Panc1 (cell line): ENCODE data around the gene CDH13. TPM values are rescaled to one million over a fixed set of nuclear protein-coding genes. Genes with fewer than 3 reads are reported as not detected.

Source experiments
- ATAC-seq: fragments of 200-7000 bp; cut with Tn5 transposase; 2 replicates; pipeline ENCODE4 v1.9.1; 2020; ENCODE audit warnings: mild to moderate bottlenecking, moderate library complexity
- BruUV-seq: library from RNA; stranded (reverse); fragments of 400-500 nt; replicated peaks from 2 replicates; lab custom pipeline; 2021; lab: Mats Ljungman, UMichigan
- CTCF ChIA-PET: fragments of 300-600 bp; sonication (Branson Sonifier 250); formaldehyde crosslinking; loops from one replicate; lab custom pipeline; 2022; ENCODE audit warnings: antibody characterized with exemption; lab: Charles Lee
- POLR2A ChIA-PET: fragments of 300-600 bp; sonication (Branson Sonifier 250); formaldehyde crosslinking; loops from one replicate; lab custom pipeline; 2022; ENCODE audit warnings: antibody characterized with exemption; lab: Charles Lee
- DNase-seq: peaks from one replicate; pipeline ENCODE4 v3.0.0-alpha.2; 2010; ENCODE audit warnings: low read depth, low spot score
- H3K27ac ChIP-seq: 2 replicates; pipeline ENCODE4 v1.5.1; 2011; ENCODE audit warnings: mild to moderate bottlenecking, low read length, inconsistent platforms
- H3K27me3 ChIP-seq: fragments of 200-500 bp; sonication (Bioruptor generic); 2 replicates; pipeline ENCODE4 v1.6.0; 2014; ENCODE audit warnings: low read length, inconsistent platforms; ENCODE audit not compliant: control insufficient read depth, insufficient read depth
- H3K36me3 ChIP-seq: fragments of 200-500 bp; sonication (Bioruptor generic); 2 replicates; pipeline ENCODE4 v1.5.1; 2014; ENCODE audit warnings: inconsistent platforms, mild to moderate bottlenecking, low read length, moderate library complexity; ENCODE audit not compliant: control insufficient read depth, insufficient read depth
- H3K4me1 ChIP-seq: 2 replicates; pipeline ENCODE4 v1.5.1; 2011; ENCODE audit warnings: inconsistent platforms, mild to moderate bottlenecking, low read length, moderate library complexity; ENCODE audit not compliant: control insufficient read depth, insufficient read depth
- H3K4me3 ChIP-seq, 2 experiments: 2 replicates each; pipeline ENCODE4 v1.5.1; 2011 to 2012; ENCODE audit warnings: low read depth in 2 of 2, low read length in 2 of 2, mild to moderate bottlenecking in 2 of 2, inconsistent platforms in 1 of 2, moderate library complexity in 1 of 2
- H3K9me3 ChIP-seq: fragments of 200-500 bp; sonication (Bioruptor generic); 2 replicates; pipeline ENCODE4 v1.5.1; 2014; ENCODE audit warnings: low read depth, mild to moderate bottlenecking, inconsistent platforms, low read length, moderate library complexity; ENCODE audit not compliant: control insufficient read depth, insufficient read depth
- POLR2AphosphoS5 ChIP-seq: IDR thresholded peaks from 2 replicates; pipeline ENCODE4 v1.6.1; 2012; ENCODE audit warnings: mild to moderate bottlenecking, low read depth, low read length, moderate library complexity
- SIN3A ChIP-seq: IDR thresholded peaks from 2 replicates; pipeline ENCODE4 v1.6.1; 2012; ENCODE audit warnings: low read depth, mild to moderate bottlenecking, low read length, moderate library complexity, borderline replicate concordance; ENCODE audit not compliant: insufficient read depth
- TCF7L2 ChIP-seq: IDR thresholded peaks from 2 replicates; pipeline ENCODE4 v1.6.1; 2011; ENCODE audit warnings: mild to moderate bottlenecking, low read depth, low read length, inconsistent platforms
- in situ Hi-C: cut with HindIII; loops from 2 replicates; pipeline ENCODE4 v1.10.0; 2016; ENCODE audit warnings: low sequenced_read_pairs, low pct_unique_long_range_greater_than_20kb
- intact Hi-C: fragments of 100-400 bp; cut with micrococcal nuclease; formaldehyde crosslinking; loops from one replicate; pipeline ENCODE4 v1.10.0; 2022; ENCODE audit not compliant: unreplicated experiment
- total RNA-seq: library from RNA; stranded (reverse); gene quantifications from one replicate; pipeline ENCODE4 v1.2.1, GENCODE V29; 2021; ENCODE audit not compliant: unreplicated experiment
- TF ChIP-seq, protein P1 (sequence below): fragments of 450-650 bp; IDR thresholded peaks from 2 replicates; pipeline ENCODE4 v1.5.1; 2017; ENCODE audit warnings: mild to moderate bottlenecking
- TF ChIP-seq, protein P2 (sequence below), 2 experiments: IDR thresholded peaks; 2 replicates each; pipeline ENCODE4 v1.6.1; 2011 to 2012; ENCODE audit warnings: low read depth in 2 of 2, control low read depth in 1 of 2, low read length in 1 of 2, mild to moderate bottlenecking in 1 of 2, moderate library complexity in 1 of 2; ENCODE audit not compliant: insufficient read depth in 1 of 2

CDH13 gene
- total RNA-seq, 1 experiment from 2014 or later: not detected

DNA sequence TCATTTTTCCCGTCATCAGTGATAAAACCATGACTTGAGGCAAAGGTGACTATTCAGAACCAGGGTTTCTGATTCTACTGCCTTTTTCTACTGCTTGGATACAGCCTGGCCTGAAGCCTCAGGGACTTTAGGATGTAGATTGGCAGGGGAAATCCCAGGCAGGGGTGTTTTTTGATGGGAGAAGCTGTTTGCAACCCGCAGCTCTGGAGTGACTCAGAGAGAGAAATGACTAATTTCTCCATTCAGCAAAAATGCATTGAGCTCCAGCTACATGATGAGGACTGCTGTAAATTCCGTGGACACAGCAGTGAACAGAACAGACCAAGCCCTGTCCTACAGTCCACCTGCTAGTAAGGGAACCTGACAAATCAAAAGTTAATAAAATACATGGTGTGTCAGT lies 560.6 kb downstream of the CDH13 start:
- intact Hi-C loops: no loop called here
- no peak for DNase-seq
- H3K27me3 ChIP-seq: no peaks in the 10 kb centered on the region
- in situ Hi-C loops: no loop called here
- CTCF ChIA-PET: no interaction called here
- no peaks in the 10 kb centered on the region for H3K4me1 ChIP-seq
- no peaks in the 10 kb centered on the region for H3K36me3 ChIP-seq
- ATAC-seq: no peak
- POLR2A ChIA-PET: no interaction called here
- no peak overlapping the region for H3K27ac ChIP-seq
- no peak overlapping the region for H3K4me3 ChIP-seq
- no peaks in the 10 kb centered on the region for H3K9me3 ChIP-seq
- TF ChIP-seq, protein P1, sequence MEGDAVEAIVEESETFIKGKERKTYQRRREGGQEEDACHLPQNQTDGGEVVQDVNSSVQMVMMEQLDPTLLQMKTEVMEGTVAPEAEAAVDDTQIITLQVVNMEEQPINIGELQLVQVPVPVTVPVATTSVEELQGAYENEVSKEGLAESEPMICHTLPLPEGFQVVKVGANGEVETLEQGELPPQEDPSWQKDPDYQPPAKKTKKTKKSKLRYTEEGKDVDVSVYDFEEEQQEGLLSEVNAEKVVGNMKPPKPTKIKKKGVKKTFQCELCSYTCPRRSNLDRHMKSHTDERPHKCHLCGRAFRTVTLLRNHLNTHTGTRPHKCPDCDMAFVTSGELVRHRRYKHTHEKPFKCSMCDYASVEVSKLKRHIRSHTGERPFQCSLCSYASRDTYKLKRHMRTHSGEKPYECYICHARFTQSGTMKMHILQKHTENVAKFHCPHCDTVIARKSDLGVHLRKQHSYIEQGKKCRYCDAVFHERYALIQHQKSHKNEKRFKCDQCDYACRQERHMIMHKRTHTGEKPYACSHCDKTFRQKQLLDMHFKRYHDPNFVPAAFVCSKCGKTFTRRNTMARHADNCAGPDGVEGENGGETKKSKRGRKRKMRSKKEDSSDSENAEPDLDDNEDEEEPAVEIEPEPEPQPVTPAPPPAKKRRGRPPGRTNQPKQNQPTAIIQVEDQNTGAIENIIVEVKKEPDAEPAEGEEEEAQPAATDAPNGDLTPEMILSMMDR: no peak
- no peak for TF ChIP-seq SIN3A
- no TSS peak for BruUV-seq

DNA sequence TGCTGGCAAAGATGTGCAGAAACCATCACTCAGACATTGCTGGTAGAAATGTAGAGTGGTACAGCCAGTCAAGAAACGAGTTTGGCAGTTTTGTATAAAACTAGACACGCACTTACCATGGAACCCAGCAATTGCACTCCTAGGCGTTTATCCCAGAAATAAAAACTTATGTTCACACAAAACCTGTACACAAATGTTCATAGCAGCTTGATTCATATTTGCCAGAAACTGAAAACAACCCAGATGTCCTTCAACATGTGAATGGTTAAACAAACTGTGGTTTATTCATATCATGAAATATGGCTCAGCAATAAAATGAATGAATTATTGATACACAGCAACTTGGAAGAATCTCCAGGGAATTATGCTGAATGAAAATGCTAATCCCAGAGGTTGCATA lies 570.0 kb downstream of the CDH13 start:
- Histone ChIP-seq H3K27ac (no peak overlapping the region), H3K4me3 (no peak overlapping the region), H3K4me1 (no peaks in the 10 kb centered on the region), H3K9me3 (no peaks in the 10 kb centered on the region), H3K36me3 (no peaks in the 10 kb centered on the region), H3K27me3 (no peaks in the 10 kb centered on the region)
- TF ChIP-seq TCF7L2 (no peak), POLR2AphosphoS5 (no peak), SIN3A (no peak)
- TF ChIP-seq, protein P2, sequence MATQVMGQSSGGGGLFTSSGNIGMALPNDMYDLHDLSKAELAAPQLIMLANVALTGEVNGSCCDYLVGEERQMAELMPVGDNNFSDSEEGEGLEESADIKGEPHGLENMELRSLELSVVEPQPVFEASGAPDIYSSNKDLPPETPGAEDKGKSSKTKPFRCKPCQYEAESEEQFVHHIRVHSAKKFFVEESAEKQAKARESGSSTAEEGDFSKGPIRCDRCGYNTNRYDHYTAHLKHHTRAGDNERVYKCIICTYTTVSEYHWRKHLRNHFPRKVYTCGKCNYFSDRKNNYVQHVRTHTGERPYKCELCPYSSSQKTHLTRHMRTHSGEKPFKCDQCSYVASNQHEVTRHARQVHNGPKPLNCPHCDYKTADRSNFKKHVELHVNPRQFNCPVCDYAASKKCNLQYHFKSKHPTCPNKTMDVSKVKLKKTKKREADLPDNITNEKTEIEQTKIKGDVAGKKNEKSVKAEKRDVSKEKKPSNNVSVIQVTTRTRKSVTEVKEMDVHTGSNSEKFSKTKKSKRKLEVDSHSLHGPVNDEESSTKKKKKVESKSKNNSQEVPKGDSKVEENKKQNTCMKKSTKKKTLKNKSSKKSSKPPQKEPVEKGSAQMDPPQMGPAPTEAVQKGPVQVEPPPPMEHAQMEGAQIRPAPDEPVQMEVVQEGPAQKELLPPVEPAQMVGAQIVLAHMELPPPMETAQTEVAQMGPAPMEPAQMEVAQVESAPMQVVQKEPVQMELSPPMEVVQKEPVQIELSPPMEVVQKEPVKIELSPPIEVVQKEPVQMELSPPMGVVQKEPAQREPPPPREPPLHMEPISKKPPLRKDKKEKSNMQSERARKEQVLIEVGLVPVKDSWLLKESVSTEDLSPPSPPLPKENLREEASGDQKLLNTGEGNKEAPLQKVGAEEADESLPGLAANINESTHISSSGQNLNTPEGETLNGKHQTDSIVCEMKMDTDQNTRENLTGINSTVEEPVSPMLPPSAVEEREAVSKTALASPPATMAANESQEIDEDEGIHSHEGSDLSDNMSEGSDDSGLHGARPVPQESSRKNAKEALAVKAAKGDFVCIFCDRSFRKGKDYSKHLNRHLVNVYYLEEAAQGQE (IDR thresholded peaks at IDR 0.05; ENCODE audit: insufficient read depth in 1 of 2, low read depth in 2 of 2, low read length in 1 of 2): no peak
- TF ChIP-seq, protein P1: no peak
- intact Hi-C loops: no loop called here
- POLR2A ChIA-PET: no interaction called here
- BruUV-seq: no TSS peak
- ATAC-seq (no peak), DNase-seq (no peak)
- in situ Hi-C loops: no loop called here
- CTCF ChIA-PET: no interaction called here

DNA sequence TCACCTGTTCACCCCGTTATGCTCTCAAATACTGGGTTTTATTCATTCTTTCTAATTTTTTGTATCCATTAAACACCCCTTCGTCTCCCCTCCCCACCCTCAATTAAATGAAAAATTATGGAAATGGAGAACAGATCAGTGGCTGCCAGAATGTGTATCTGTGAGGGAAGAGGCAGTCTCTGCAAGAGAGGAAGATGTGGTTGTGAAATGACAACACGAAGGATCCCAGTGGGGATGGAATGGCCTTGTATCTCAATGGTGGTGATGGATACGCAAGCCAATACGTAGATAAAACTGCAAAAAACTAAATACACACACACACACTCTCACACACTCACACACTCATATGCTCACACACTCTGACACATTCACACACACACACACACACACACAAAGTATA lies 570.7 kb downstream of the CDH13 start:
- TF ChIP-seq TCF7L2: no peak
- no peak for TF ChIP-seq SIN3A
- TF ChIP-seq, protein P1: no peak
- TF ChIP-seq, protein P2 (IDR thresholded peaks at IDR 0.05; ENCODE audit: insufficient read depth in 1 of 2, low read depth in 2 of 2, low read length in 1 of 2): no peak
- no peak for TF ChIP-seq POLR2AphosphoS5
- no TSS peak for BruUV-seq
- CTCF ChIA-PET: no interaction called here

More for the DNA sequence above, 570.7 kb downstream of the CDH13 start:
- Histone ChIP-seq H3K36me3 (no peaks in the 10 kb centered on the region), H3K27me3 (no peaks in the 10 kb centered on the region), H3K9me3 (no peaks in the 10 kb centered on the region), H3K27ac (no peak overlapping the region), H3K4me3 (no peak overlapping the region), H3K4me1 (no peaks in the 10 kb centered on the region)
- POLR2A ChIA-PET: no interaction called here
- no peak for ATAC-seq
- intact Hi-C loops: no loop called here
- in situ Hi-C loops: no loop called here
- DNase-seq: no peak
